SW480 (cell line): ENCODE results near the gene PRTN3.

Experiments used
- DNase-seq: peaks from one replicate; pipeline ENCODE4 v3.0.0-alpha.2; 2016; ENCODE audit warnings: low spot score

Gene PRTN3

DNA sequence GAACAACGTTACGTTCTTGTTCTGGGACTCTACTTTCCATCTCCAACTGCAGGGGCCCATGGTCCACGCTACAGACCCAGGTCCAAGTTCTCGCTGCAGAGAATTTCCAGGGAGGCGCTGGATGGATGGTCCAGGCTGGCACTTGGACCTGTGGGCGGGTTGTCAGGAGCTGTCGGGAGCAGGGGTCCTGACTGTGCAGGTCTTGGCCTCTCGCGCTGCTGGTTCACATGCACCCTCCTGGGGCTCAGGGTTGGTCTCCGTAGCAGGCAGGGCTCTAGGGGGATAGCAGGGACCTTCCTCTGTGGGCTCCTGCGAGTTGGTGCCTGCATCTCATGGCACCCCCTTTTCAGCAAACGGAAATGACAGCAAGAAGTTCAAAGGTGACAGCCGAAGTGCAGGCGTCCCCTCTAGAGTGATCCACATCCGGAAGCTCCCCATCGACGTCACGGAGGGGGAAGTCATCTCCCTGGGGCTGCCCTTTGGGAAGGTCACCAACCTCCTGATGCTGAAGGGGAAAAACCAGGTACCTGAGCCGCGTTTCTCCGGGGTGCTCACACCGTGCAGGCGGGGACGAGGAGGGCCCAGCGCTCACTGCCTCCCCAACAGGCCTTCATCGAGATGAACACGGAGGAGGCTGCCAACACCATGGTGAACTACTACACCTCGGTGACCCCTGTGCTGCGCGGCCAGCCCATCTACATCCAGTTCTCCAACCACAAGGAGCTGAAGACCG lies 36.9 kb upstream of the PRTN3 start:
- DNase-seq = no peak

- no peak for DNase-seq
These were observed 36.2 kb upstream of the PRTN3 start for GRCh38 chr19:804419-805165.

- no peak for DNase-seq
These were observed 35.6 kb upstream of the PRTN3 start for GRCh38 chr19:805166-805551.

DNA sequence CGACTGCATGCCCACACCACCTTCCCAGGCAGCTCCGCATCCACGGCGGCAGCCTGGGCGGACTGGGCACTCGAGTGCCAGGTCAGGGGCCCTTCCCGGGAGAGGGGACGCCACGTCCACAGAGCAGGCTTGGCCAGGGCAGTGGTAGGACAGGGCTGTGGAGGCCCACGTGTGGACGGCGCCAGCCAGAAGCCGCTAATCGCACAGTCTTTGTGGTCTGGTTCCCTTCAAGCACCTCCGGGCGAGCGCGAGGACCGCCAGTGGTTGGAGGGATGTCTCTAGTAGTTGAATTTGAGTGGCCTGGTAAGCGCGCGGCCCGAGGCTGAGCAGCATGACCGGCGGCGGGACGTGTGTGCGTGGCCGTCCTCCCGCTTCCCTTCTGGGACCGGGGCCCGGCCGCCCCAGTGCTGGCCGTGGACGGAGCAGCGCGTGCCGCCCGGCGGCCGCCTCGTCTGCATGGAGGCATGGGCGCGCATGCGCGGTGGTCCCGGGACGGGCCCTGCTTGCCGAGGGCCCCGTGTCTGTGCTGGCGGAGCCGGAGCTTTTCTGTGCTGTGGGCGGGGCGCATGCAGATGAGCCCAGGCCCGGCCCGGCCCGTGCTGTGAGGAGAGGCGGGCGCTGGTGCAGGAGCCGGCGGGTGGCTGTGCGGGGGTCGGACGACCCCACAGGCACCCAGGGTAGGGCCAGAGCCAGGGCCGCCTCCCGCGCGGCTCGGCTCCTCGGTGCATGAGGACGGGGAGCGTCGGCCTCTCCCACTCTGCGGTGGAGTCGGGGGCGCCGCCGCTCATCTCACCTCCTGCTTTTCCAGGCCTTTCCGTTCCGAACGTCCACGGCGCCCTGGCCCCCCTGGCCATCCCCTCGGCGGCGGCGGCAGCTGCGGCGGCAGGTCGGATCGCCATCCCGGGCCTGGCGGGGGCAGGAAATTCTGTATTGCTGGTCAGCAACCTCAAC lies 34.9 kb upstream of the PRTN3 start:
- DNase-seq = no peak

- DNase-seq = no peak
These were observed 33.9 kb upstream of the PRTN3 start for GRCh38 chr19:806815-807421.

GRCh38 chr19:807627-808422 lies 33.0 kb upstream of the PRTN3 start:
- no peak for DNase-seq

DNA sequence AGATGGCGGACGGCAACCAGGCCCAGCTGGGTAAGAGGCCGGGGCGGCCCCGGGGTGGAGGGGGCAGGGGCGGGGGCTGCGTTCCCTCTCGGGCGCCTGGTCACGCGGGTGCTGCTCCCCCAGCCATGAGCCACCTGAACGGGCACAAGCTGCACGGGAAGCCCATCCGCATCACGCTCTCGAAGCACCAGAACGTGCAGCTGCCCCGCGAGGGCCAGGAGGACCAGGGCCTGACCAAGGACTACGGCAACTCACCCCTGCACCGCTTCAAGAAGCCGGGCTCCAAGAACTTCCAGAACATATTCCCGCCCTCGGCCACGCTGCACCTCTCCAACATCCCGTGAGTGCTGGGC lies 32.4 kb upstream of the PRTN3 start:
- no peak for DNase-seq

DNA sequence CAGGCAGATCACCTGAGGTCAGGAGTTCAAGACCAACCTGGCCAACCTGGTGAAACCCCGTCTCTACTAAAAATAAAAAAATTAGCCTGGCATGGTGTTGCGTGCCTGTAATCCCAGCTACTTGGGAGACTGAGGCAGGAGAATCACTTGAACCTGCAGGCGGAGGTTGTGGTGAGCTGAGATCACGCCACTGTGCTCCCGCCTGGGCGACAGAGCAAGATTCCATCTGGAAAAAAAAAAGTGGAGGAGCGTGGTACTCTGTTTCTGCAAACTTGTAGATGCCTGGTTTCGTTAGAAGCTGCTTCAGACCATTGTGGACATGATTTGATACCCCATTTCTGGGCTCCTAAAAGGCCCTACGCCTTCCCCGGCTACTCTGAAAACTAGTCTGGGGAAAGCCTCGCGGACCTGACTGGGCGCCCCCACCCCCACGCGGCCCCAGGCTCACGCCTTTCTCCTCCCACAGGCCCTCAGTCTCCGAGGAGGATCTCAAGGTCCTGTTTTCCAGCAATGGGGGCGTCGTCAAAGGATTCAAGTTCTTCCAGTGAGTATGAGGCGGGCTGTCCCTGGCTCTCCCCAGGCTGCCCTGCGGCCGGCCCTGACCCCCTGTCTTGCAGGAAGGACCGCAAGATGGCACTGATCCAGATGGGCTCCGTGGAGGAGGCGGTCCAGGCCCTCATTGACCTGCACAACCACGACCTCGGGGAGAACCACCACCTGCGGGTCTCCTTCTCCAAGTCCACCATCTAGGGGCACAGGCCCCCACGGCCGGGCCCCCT lies 30.5 kb upstream of the PRTN3 start:
- no peak for DNase-seq

GRCh38 chr19:810883-811489 lies 29.8 kb upstream of the PRTN3 start:
- no peak for DNase-seq

- DNase-seq = no peak
These were observed 29.2 kb upstream of the PRTN3 start for GRCh38 chr19:811506-812048.

- no peak for DNase-seq
These were observed 28.6 kb upstream of the PRTN3 start for GRCh38 chr19:812049-812746.

DNA sequence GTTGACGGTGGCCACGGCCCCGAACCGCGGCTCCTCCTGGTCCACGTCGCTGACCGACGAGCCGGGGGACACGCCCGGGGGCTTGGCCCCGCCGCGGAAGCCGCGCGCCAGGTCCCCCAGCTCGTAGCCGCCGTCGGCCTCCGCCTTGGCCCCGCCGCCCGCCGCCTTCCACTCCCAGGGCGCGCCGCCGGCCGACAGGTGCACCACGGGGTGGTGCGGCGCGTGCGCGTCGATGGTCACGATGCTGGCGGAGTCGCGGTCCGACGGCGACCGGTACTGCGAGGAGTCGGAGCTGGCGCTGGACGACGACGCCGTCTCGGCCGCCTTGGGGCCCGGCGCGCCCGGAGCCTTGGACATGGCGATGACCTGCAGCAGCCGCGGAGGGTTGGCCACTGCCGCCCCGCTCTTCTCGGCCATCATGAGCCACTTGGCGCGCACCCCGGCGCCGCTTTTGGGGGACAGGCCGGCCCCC lies 28.0 kb upstream of the PRTN3 start:
- no peak for DNase-seq

- no peak for DNase-seq
These were observed 27.3 kb upstream of the PRTN3 start for GRCh38 chr19:813219-814151.

DNA sequence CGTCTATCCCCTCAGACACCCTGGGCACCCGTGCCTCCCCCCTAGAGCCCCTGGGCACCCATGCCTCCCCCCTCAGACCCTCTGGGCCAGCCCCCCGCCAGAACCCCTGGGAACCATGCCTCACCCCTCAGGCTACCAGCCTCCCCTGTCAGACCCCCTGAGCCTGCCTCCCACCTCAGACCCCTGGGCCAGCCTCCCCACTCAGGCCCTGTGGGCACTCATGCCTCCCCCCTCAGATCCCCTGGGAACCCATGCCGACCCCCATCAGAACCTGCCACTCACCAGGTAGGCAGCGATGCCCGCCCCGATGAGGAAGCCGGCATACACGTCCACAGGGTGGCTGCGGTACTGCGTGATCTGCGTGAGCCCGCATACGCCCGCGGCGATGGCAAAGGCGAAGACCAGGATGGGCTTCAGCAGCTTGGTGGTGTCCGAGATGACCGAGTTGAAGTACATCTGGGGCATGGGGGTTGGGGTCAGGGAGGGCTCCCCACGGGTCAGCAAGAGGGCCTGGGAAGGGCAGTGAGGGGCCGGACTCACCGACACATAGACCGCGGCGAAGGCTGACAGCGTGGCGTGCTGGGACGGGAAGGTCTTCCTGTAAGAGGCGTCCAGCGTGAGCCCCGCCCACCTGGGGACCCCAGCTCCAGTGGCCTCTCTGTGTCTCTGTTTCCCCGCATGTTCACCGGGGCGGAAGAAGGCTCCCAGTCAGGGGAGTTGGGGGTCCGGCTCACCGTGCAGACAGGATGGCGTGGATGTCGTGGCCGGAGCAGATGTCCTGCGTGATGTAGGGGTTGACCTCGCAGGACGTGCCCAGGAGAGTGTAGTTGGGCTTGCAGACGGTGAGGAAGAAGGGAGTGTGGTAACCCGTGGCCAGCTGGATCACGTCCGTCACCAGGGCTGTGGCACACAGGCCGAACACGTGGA lies 26.4 kb upstream of the PRTN3 start:
- no peak for DNase-seq

DNA sequence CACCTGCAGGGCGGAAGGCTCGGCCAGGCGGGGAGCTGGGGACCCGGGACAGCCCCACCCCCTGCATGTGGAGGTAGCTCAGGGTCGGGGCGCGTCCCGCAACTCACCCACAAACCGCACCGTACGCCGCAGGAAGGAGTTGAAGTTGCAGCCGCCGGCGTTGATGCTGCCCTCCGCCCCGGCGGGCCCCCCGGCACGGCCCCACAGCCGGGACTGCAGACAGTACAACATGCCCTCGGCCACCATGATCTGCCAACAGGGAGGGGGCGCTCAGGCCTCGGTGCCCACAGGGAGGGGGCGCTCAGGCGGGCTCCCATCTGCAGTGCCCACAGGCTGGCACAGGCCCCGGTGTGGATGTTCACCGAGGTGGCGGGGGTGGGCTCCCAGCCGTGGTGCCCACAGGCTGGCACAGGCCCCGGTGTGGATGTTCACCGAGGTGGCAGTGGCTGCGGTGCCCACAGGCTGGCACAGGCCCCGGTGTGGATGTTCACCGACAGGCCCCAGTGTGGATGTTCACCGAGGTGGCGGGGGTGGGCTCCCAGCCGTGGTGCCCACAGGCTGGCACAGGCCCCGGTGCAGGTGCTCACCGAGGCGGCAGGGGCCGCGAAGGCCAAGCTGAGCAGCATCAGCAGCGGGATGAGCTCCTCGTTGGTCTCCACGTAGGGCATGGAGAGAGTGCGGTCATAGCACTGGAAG lies 25.6 kb upstream of the PRTN3 start:
- no peak for DNase-seq

DNA sequence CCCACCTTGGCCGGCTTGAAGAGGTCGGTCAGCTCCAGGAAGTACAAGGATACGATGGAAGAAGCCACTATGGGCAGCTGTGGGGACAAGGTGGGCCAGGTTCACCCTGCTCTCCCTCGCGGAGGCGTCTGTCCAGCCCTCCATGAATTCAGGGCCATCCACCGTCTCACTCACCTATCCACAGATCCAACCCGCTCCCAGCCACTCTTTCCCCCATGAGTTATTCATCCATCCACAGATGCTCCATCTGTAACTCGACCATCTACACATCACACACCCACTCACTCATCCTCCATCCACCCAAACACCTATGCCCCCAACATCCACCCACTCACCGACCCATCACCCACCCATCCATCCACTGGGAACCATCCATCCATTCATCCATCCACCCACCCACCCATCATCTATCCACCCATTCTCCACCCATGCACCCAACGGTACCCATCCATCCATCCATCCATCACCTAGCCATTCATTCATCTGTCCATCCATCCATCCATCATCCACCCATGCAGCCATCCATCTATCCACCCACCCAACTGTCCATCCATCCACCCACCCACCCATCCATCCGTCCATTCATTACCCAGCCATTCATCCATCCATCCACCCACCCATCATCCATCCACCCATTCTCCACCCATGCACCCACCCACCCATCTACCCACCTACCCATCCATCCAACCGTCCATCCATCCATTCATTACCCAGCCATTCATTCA lies 24.9 kb upstream of the PRTN3 start:
- no peak for DNase-seq
